UCSD-AML1 (cell line): Measurements from ENCODE around the gene LDB2.
"Not testable (repeated sequence)": the region's sequence is repeated elsewhere in the genome, so short reads cannot be mapped to it uniquely, and the experiment has no call there.

Experiments
- DNase-seq: peaks from one replicate; lab custom pipeline; 2025; ENCODE audit not compliant: unreplicated experiment; lab: John Stamatoyannopoulos, UW

Gene LDB2

GRCh38 chr4:16579866-16580265, 318.6 kb downstream of the LDB2 start:
- no peak for DNase-seq

DNA sequence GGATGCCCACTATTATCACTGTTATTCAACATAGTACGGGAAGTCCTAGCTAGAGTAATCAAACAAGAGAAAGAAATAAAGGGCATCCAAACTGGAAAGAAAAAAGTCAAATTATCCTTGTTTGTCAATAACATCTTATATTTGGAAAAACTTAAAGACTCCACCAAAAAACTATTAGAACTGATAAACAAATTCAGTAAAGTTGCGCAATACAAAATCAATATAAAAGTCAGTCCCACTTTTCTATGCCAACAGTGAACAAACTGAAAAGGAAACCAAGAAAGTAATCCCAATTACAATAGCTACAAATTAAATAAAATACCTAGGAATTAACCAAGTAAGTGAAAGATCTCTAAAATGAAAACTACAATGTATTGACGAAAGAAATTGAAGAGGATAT, 321.3 kb downstream of the LDB2 start:
- DNase-seq = no peak

- DNase-seq = no peak
These were observed 323.5 kb downstream of the LDB2 start for GRCh38 chr4:16574981-16575380.

GRCh38 chr4:16573739-16574138, 324.7 kb downstream of the LDB2 start:
- DNase-seq = no peak

GRCh38 chr4:16573206-16573605, 325.2 kb downstream of the LDB2 start:
- no peak for DNase-seq

DNA sequence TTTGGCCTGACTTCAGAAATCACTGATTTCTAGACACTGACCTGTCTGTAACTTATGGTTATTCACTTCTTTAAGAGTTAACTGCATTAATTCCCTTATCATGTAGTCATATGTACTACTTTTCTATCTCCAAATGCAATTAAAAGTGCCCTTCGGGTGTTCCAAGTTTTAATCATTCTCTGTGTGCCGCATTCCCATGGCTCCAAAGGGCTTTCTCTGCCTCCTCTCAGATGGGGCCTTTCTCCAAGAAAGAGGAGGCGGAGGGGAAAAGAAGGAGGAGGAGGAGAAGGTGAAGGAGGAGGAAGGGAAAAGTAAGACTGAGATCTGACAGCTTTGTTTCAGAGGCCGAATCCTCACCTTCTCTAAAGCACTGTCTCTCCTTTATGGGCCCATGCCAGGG, 325.8 kb downstream of the LDB2 start:
- DNase-seq = no peak

DNA sequence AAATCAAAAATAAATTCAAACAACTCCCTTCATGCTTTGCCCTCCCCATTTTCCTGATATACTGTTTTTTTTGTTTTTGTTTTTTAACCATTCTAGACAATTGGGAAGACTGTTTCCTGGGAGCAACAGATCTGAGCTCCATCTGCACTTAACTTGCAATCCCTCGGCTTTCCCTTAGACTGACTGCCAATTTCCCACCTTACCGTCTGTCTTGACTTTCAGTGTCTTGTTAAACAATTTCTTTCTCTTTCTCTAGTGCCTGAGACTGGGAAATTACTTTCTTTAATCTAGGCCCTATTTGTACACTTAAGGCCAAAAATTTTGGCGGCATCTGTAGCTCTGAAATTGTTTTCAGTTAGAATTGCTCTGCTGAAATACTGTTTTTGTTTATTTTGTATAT, 326.3 kb downstream of the LDB2 start:
- no peak for DNase-seq

DNA sequence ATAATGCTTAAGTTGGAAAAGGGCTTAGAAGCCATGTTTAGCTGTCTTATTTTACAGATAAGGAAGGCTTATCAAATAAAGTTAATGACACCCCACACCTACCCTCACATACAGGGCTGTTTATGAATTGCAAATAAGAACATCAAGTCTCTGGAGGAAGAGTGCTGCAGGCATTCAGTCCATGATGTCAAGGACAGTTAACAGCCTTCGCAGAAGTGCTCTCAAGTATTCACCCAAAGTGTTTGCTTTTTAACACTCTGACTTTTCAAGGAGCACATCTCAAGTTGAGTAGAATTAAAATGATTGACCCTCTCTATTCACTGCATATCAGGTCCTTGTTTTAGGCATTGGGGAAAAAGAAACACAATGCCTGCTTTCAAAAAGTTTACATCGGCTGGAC, 328.7 kb downstream of the LDB2 start:
- no peak for DNase-seq

GRCh38 chr4:16557316-16557715, 341.1 kb downstream of the LDB2 start:
- not testable (repeated sequence) for DNase-seq

- no peak for DNase-seq
These were observed 343.3 kb downstream of the LDB2 start for GRCh38 chr4:16555156-16555555.

GRCh38 chr4:16550531-16550930, 347.9 kb downstream of the LDB2 start:
- no peak for DNase-seq

GRCh38 chr4:16545656-16546055, 352.8 kb downstream of the LDB2 start:
- DNase-seq = no peak

GRCh38 chr4:16544869-16545268, 353.6 kb downstream of the LDB2 start:
- no peak for DNase-seq

DNA sequence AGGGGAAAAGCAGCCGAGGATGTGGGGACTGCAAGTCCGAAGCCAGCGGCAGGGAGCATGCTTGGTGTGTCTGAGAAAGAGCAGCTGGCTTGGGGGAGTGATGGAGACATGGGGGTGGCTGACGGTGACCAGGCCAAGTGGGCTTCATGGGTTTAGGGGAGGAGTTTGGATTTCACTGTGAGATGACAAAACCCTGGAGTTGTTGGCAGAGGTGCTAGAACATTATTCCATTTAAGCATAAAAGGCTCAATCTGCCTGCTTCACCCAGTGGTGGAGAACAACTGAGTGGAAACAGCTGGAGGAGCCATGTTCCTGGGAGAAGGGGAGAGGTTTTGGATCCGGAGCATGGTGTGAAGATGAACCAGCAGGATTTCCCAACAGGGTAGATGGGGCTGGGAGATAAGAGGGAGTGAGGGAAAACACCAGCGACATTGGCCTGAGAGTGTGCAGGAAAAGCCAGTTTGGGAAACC, 354.2 kb downstream of the LDB2 start:
- DNase-seq = no peak

DNA sequence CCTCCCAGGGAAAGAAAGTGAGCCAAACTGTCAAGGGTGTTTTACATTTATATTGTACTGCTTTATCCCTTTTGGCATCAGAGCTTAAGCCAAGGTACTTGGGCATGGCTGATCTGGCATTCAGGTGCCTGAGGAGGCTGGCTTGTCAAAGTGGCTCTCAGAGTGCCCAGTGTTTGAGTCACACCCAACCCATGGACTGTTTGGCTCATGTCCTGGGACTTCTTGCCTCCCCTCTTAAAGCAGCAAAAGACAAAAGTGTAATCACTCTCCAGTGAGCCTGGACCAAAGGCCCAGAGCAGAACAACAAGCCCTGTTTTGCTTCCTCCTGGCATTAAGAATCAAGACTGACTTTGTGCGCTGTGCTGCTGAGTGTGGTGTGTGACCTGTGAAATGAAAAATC, 360.5 kb downstream of the LDB2 start:
- DNase-seq = no peak

DNA sequence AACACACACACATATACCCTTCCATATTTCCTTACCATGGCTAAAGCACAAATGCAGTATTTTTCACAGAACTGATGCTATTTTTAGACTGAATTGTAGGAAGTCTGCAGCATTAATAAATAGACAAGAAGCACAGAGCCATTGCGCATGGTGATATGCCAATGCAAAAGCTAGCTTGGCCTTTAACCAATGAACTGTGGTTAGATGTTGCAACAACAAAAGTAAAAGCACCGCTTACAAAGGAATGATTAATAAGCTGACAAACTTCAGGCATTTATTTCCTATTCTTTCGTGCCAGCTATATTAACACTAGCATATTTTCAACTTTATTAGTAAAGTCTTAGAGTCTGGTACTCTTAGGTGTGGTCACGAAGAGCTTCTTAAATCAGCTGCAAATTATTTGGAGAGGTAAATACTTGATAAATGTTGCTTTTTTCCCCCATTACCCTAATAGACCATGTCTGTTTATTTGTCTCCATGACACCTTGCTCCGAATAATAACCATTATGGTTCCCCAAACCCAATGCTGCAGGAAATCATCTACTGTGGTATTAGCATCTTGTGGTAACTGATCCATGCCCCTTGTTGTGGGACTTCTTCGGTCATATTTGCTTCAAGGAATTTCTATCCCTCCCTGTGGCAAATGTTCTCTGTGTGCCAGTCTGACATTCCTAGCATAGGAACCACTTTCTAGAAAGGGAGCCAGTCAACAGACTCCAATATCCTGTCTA, 366.0 kb downstream of the LDB2 start:
- DNase-seq = no peak

DNA sequence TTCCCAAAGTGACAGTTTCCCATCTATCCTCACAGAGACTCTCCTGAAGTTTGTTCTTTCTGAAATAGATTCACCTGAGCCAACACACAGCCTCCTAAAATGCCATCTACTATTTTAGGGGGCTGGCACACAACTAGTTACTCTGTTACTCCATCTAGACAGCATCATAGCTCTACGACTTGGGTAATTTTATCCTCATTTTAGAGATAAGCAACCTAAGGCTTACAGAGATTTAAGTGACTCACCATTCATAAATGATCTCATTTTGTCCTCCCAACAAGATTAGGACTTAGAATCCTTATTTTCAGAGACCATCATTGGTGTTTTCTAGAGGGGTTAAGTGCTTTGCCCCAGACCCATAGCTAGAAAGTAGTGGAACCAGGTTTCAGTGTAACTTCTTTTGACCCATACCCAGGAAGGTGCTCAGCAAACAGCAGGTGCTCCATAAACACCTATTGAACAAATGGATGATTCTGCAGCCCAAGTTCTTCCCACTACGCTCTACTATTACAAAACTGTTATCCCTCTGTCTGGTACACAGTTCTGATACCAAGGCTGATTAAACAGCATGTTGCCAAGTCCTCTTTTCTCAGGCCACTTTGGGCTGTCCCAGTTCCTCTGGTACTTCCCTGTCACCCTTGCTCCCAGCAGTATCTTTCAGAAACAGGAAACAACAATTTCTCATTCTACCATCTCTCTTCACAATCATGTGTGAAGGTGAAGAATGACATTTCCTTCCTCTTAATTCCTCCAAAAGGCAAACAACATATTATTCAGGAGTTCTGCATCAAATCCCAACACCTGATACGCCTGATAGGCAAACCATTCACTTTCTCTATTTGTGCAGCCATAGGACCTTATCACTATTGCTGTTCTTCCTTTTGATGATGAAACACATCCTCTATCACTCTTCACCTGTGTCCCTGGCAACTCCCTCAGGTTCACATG, 367.5 kb downstream of the LDB2 start:
- no peak for DNase-seq

GRCh38 chr4:16524911-16525554, 373.4 kb downstream of the LDB2 start:
- DNase-seq = no peak

GRCh38 chr4:16524406-16524805, 374.0 kb downstream of the LDB2 start:
- DNase-seq = no peak

DNA sequence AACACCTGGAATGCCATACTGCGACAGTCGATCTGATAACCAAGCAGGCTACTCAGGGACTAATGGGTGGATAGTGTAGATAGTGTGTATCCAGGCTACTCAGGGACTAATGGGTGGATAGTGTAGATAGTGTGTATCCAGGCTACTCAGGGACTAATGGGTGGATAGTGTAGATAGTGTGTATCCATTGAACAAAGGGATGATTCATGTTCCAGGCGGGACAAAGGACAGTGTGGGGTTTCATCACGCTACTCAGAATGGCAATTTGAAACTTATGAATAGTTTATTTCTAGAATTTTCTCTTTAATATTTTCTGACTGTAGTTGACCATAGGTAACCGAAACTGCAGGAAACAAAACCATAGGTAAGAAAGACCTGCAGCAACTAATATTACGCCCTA, 374.9 kb downstream of the LDB2 start:
- DNase-seq = not testable (repeated sequence)

DNA sequence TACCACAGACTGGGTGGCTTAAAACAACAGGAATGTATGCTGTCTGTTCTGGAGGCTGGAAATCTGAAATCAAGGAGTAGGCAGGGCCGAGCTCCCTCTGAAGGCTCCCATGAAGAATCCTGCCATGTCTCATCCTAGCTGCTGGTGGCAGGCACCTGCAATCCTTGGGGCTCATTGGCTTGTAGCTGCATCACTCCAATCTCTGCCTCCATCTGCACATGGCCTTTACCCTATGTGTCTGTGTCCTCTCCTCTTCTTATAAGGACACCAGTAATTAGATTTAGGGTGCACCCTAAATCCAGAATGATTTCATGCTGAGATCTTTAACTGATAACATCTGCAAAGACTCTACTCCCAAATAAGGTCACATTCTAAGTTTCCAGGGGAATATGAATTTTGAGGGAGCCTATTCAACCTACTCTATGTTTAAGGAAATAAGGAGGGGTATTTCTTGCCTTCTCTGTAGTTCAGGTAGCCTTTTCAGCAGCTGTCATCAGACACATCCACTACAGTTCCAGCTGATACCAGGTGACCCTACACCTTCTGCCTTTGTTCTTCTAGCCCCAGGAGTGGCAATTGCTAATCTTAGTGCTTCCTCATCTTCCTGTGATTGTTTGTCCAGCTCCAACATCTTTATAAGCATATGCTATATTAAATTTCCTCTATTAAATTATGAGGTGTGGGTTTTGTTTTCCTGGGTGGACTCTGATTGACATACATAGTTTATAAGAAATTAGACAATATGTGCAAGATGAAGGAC, 377.1 kb downstream of the LDB2 start:
- no peak for DNase-seq
